ENCODE results near the gene PLEKHH2. TPM values are rescaled to one million over a fixed set of nuclear protein-coding genes. Genes with fewer than 3 reads are reported as not detected.
"Not testable (repeated sequence)": the region's sequence is repeated elsewhere in the genome, so short reads cannot be mapped to it uniquely, and the experiment has no call there.

Gene PLEKHH2
- total RNA-seq, 1 donor = 7.3 TPM

- H3K4me3 ChIP-seq (ENCODE audit: low read depth, low read length) = peak within 1 kb of the TSS; percentile 67
- TF ChIP-seq CTCF (IDR thresholded peaks at IDR 0.05; ENCODE audit: insufficient read depth, low read depth, low read length) = no peak
- peak; percentile 84 for DNase-seq (ENCODE audit: low read depth)
Observed at GRCh38 chr2:43676322-43677050, 39.4 kb downstream of the PLEKHH2 start, which contains the start of gene C1GALT1C1L. Gene C1GALT1C1L, minus strand, starts transcription at chr2:43676429. Its CDS starts 107 bp downstream, at chr2:43676322.

DNA sequence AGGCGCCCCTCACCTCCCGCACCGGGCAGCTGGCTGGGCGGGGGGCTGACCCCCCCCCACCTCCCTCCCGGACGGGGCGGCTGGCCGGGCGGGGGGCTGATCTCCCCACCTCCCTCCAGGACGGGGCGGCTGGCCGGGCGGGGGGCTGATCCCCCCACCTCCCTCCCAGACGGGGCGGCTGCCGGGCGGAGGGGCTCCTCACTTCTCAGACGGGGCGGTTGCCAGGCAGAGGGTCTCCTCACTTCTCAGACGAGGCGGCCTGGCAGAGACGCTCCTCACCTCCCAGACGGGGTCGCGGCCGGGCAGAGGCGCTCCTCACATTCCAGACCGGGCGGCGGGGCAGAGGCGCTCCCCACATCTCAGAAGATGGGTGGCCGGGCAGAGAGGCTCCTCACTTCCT, 40.7 kb downstream of the PLEKHH2 start:
- H3K4me3 ChIP-seq (ENCODE audit: low read depth, low read length) = not testable (repeated sequence)

DNA sequence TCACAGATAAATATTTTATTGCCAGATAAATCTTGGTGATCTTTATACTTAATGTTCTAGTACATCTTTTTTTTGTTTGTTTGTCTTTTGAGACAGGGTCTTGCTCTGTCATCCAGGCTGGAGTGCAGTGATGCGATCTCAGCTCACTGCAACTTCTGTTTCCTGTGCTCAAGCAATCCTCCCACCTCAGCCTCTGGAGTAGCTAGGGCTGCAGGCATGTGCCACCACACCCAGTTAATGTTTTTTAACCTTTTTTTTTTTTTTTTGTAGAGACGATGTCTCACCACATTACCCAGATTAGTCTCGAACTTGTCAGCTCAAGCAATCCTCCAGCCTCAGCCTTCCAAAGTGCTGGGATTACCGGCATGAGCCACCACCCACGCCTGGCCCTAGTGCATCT, 48.3 kb downstream of the PLEKHH2 start:
- H3K4me3 ChIP-seq (ENCODE audit: low read depth, low read length) = no peak overlapping the region
- no peak for DNase-seq (ENCODE audit: low read depth)
- no peak for TF ChIP-seq CTCF (IDR thresholded peaks at IDR 0.05; ENCODE audit: insufficient read depth, low read depth, low read length)

More for the DNA sequence above, 40.7 kb downstream of the PLEKHH2 start:
- not testable (repeated sequence) for DNase-seq (ENCODE audit: low read depth)

- DNase-seq (ENCODE audit: low read depth) = no peak
- H3K4me3 ChIP-seq (ENCODE audit: low read depth, low read length) = no peak overlapping the region
- no peak for TF ChIP-seq CTCF (IDR thresholded peaks at IDR 0.05; ENCODE audit: insufficient read depth, low read depth, low read length)
Observed at GRCh38 chr2:43689999-43690398, 52.9 kb downstream of the PLEKHH2 start.

DNA sequence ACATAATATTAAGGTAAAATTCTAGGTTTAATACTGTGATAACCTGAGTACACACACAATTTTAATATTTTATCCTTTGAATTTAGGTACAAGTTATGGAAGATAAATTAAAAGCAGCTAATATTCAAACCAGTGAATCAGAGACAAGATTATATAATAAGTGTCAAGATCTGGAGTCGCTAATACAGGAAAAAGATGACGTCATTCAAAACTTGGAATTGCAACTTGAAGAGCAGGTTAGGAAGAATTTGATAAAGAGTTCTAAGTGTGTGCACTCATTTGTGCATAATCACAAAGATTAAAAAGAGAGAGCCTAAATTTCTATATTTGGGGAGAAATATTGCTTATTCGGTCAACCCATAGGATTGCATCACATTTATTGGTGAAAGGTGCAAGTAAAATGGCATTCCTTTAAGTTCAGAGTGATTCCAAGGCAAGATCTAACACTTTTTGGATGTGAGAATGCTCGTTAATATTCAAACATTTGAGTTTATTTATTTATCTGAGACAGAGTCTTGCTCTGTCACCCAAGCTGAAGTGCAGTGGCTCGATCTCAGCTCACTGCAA, 55.5 kb downstream of the PLEKHH2 start:
- H3K4me3 ChIP-seq (ENCODE audit: low read depth, low read length) = no peak overlapping the region
- DNase-seq (ENCODE audit: low read depth) = no peak
- no peak for TF ChIP-seq CTCF (IDR thresholded peaks at IDR 0.05; ENCODE audit: insufficient read depth, low read depth, low read length)

DNA sequence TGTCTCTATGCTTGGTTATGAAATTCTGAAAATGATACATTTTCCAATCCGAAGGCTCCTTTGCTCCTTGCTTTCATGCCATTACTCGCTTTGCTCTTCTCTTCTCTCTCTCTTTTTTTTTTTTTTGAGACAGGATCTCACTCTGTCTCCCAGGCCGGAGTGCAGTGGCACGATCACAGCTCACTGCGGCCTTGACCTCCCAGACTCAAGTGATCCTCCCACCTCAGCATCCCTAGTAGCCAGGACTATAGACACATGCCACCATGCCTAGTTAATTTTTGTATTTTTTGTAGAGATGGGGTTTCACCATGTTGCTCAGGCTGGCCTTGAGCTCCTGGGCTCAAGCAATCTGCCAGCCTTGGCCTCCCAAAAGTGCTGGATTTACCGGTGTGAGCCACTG, 61.1 kb downstream of the PLEKHH2 start:
- not testable (repeated sequence) for H3K4me3 ChIP-seq (ENCODE audit: low read depth, low read length); DNase-seq (ENCODE audit: low read depth)

- no peak for DNase-seq (ENCODE audit: low read depth)
- TF ChIP-seq CTCF (IDR thresholded peaks at IDR 0.05; ENCODE audit: insufficient read depth, low read depth, low read length) = no peak
- no peak overlapping the region for H3K4me3 ChIP-seq (ENCODE audit: low read depth, low read length)
Observed at GRCh38 chr2:43699761-43700160, 62.7 kb downstream of the PLEKHH2 start.

GRCh38 chr2:43701111-43701510, 64.1 kb downstream of the PLEKHH2 start:
- no peak for DNase-seq (ENCODE audit: low read depth)
- no peak for TF ChIP-seq CTCF (IDR thresholded peaks at IDR 0.05; ENCODE audit: insufficient read depth, low read depth, low read length)
- H3K4me3 ChIP-seq (ENCODE audit: low read depth, low read length) = no peak overlapping the region

Data from fibroblast of villous mesenchyme (primary cell).